ENCODE data around the gene TMEM250. TPM values are rescaled to one million over a fixed set of nuclear protein-coding genes. Genes with fewer than 3 reads are reported as not detected.

Gene TMEM250
- total RNA-seq, 4 donors from 2014 or later, result 23.5 to 35.3 (median 25.6) TPM

DNA sequence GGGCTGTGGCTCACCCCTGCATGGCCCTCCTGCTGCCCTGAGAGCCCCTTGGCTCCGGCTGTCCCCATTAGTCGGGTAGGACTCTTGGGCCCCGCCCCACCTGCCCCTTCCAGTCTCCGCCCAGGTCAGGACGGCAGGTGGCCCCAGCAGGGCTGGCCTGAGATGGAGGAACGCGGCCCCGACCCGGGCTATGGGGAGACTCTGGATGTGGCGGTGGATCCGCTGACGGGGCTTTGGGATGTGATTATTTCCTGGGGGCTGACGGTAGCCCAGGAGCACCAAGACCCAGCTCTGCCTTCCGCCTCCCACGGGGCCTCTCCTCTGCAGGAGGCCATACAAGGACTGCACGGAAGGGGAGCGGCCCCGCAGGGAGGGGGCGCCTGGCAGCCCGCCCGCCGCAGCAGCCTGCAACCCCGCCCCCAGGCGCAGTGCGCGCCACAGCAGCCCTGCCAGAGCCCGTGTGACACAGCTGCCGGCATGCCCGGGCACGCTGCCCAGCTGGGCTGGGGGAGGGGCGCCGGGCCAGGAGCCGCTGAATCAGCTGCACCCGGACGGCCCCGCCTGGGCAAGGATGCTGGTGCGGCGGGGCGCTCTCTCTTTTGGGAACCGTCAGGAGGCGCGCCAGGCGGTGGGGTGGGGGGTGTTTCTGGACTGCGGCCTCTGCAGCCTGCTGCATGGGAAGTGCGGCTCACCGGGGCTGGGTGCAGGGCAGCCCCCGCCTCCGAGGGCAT, 9.2 kb downstream of the TMEM250 start:
- no peaks in the 10 kb centered on the region for H3K36me3 ChIP-seq
- peak overlapping the region in 1 of 3 donors; percentile 26 for H3K4me3 ChIP-seq (replicated peaks in 1 of 3)
- peaks cover 7 to 34% of the 10 kb centered on the region in 2 donors for H3K4me1 ChIP-seq
- TF ChIP-seq, protein P1, sequence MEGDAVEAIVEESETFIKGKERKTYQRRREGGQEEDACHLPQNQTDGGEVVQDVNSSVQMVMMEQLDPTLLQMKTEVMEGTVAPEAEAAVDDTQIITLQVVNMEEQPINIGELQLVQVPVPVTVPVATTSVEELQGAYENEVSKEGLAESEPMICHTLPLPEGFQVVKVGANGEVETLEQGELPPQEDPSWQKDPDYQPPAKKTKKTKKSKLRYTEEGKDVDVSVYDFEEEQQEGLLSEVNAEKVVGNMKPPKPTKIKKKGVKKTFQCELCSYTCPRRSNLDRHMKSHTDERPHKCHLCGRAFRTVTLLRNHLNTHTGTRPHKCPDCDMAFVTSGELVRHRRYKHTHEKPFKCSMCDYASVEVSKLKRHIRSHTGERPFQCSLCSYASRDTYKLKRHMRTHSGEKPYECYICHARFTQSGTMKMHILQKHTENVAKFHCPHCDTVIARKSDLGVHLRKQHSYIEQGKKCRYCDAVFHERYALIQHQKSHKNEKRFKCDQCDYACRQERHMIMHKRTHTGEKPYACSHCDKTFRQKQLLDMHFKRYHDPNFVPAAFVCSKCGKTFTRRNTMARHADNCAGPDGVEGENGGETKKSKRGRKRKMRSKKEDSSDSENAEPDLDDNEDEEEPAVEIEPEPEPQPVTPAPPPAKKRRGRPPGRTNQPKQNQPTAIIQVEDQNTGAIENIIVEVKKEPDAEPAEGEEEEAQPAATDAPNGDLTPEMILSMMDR (IDR thresholded peaks at IDR 0.05), result peak in 1 of 6 experiments; percentile 7
- TF ChIP-seq POLR2A (IDR thresholded peaks at IDR 0.05), result peak in 1 of 2 donors; percentile 39
- H3K27me3 ChIP-seq, result no peaks in the 10 kb centered on the region
- H3K27ac ChIP-seq, result peak overlapping the region; percentile 15 to 88 (median 71)
- peak; percentile 96 for DNase-seq
- 2 to 3% methylated on average over 6 to 10 of the region's 48 CpGs for WGBS, 2 donors
- intact Hi-C loops (cut with DNase I), result no loop called here
- H3K9me3 ChIP-seq, result no peaks in the 10 kb centered on the region

DNA sequence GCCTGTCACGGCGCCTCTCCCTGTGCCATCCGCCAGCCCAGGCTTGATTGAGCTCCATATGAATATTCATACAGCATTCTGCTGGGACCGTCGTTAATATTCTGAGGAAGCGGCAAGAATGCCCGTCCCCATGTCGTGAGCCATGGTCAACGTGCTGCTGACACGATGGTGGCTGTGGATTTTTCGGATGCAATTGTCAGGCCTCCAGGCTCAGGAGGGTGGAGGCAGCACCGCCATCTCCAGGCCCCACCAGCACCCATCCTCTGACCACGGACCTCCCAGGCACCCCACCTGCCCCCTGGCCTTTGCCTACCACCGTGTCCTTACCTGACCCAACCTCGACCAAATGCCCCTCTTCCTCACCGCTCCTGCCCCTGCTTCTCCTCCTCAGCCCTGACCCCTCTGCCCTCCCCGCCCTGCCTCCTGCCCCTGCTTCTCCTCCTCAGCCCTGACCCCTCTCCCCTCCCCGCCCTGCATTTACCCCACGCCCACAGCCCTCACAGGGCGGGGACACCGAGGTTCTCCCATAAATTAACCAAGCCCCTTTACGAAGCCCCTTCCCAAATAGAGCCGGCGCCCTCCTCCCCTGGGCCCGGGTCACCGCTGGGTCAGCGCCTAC, 9.9 kb downstream of the TMEM250 start:
- Histone ChIP-seq H3K9me3 (no peaks in the 10 kb centered on the region), H3K27ac (peak overlapping the region; percentile 15 to 88 (median 71)), H3K27me3 (no peaks in the 10 kb centered on the region), H3K4me1 (peaks cover 7 to 41% of the 10 kb centered on the region in 2 donors), H3K36me3 (no peaks in the 10 kb centered on the region), H3K4me3 (replicated peaks in 1 of 3) (peak overlapping the region in 1 of 3 donors; percentile 26)
- WGBS, 2 donors, result 76 to 83% methylated on average over 22 to 25 of the region's 27 CpGs
- no peak for DNase-seq
- intact Hi-C loops (cut with DNase I), result no loop called here
- TF ChIP-seq POLR2A (IDR thresholded peaks at IDR 0.05), result no peak
- TF ChIP-seq, protein P1 (IDR thresholded peaks at IDR 0.05), result no peak

DNA sequence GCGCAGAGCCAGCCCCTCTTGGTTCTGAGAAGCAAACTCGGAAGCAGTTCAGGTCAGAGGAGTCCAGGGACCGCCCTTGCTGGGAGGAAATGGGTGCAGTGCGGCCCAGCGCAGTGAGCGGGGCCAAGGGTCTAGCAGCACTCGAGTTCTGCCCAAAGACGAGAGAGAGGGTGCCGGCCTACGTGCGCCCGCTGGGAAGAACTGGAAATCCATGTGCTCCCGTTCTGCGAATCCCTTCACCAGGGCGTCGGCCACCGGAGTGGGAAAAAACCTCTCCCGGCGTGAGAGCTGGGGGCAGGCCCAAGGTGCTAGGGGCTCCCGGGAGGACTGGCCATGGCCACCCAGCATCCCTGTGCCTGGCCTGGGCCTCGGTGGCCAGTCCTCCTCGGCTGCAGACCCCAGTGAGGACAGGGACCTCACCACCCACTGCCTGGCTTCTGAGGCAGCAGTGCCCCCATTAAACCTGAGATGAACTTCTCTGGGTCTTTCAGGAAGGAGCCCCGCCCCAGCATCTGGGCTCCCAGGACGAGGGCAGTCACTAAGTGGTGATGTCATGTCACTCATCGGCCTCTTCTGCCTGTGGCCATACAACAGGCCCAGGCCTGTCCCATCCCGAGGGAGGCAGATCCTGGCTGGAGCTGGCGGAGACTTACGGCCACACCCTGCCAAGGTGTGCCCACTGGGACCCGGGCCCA, 10.6 kb downstream of the TMEM250 start:
- no peak overlapping the region for H3K4me3 ChIP-seq (replicated peaks in 1 of 3)
- no peaks in the 10 kb centered on the region for H3K27me3 ChIP-seq
- no peak overlapping the region for H3K27ac ChIP-seq
- no peak for DNase-seq
- H3K36me3 ChIP-seq, result no peaks in the 10 kb centered on the region
- intact Hi-C loops (cut with DNase I), result no loop called here
- no peaks in the 10 kb centered on the region for H3K9me3 ChIP-seq
- TF ChIP-seq POLR2A (IDR thresholded peaks at IDR 0.05), result no peak
- TF ChIP-seq, protein P1 (IDR thresholded peaks at IDR 0.05), result no peak
- peaks cover 7 to 42% of the 10 kb centered on the region in 2 donors for H3K4me1 ChIP-seq
- 90 to 92% methylated on average over 12 to 28 of the region's 29 CpGs for WGBS, 2 donors

DNA sequence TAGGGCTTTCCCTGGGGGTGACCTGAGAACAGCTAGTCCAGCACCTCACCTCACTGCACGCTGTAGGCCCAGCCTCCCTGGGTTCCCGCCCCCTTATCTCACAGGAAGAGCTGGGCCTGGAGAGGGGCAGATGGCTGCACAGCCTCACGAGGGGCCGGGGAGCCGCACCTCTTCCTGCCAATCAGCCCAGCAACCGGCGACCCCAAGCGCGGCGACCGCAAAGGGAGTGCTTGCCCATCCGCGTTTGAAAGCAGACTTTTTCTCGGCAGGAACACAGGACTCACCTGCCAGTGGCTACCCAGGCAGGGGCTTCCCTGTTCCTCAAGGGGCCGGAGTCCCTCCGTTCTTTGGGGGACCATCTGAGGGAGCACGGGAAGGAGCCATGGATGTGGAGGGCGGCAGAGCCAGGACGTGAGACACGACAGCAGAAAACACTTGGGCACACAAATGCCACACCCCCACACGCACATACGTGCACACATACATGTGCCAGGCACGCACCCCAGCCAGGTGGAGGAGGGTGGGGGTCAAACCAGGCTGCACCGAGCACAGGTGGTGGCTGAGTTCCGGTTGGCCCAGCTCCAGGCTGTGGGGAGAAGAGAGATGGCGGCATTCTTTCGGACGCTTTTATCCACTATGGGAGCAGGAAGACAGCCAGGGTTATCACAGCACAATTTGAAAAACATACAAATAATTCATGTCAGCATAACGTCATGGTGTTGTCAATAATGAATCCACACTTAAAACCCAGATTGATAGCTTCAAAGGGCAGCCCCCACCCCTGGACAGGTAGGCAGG, 11.3 kb downstream of the TMEM250 start:
- H3K36me3 ChIP-seq, result no peaks in the 10 kb centered on the region
- no peak overlapping the region for H3K27ac ChIP-seq
- H3K4me1 ChIP-seq, result peaks cover 7 to 42% of the 10 kb centered on the region in 2 donors
- intact Hi-C loops (cut with DNase I), result no loop called here
- no peaks in the 10 kb centered on the region for H3K9me3 ChIP-seq
- no peaks in the 10 kb centered on the region for H3K27me3 ChIP-seq
- DNase-seq, result no peak
- 76 to 90% methylated on average over 21 to 26 of the region's 29 CpGs for WGBS, 2 donors
- no peak overlapping the region for H3K4me3 ChIP-seq (replicated peaks in 1 of 3)
- TF ChIP-seq, protein P1 (IDR thresholded peaks at IDR 0.05), result no peak
- TF ChIP-seq POLR2A (IDR thresholded peaks at IDR 0.05), result no peak
